Measurements from ENCODE around the gene IDNK.

Gene IDNK

GRCh38 chr9:83629433-83630104 lies 6.6 kb downstream of the IDNK start:
- Histone ChIP-seq H3K27ac (replicated peaks) (no peak overlapping the region), H3K27me3 (ENCODE audit: insufficient read depth, poor library complexity, severe bottlenecking) (no peaks in the 10 kb centered on the region), H3K4me3 (replicated peaks; ENCODE audit: insufficient read depth, low read length) (no peak overlapping the region)
- no peak for DNase-seq (ENCODE audit: low read depth in 1 of 2, low spot score in 1 of 2)
- TF ChIP-seq, protein P1, sequence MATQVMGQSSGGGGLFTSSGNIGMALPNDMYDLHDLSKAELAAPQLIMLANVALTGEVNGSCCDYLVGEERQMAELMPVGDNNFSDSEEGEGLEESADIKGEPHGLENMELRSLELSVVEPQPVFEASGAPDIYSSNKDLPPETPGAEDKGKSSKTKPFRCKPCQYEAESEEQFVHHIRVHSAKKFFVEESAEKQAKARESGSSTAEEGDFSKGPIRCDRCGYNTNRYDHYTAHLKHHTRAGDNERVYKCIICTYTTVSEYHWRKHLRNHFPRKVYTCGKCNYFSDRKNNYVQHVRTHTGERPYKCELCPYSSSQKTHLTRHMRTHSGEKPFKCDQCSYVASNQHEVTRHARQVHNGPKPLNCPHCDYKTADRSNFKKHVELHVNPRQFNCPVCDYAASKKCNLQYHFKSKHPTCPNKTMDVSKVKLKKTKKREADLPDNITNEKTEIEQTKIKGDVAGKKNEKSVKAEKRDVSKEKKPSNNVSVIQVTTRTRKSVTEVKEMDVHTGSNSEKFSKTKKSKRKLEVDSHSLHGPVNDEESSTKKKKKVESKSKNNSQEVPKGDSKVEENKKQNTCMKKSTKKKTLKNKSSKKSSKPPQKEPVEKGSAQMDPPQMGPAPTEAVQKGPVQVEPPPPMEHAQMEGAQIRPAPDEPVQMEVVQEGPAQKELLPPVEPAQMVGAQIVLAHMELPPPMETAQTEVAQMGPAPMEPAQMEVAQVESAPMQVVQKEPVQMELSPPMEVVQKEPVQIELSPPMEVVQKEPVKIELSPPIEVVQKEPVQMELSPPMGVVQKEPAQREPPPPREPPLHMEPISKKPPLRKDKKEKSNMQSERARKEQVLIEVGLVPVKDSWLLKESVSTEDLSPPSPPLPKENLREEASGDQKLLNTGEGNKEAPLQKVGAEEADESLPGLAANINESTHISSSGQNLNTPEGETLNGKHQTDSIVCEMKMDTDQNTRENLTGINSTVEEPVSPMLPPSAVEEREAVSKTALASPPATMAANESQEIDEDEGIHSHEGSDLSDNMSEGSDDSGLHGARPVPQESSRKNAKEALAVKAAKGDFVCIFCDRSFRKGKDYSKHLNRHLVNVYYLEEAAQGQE (IDR thresholded peaks at IDR 0.05; ENCODE audit: insufficient replicate concordance, low read depth), result no peak
- TF ChIP-seq SPI1 (IDR thresholded peaks at IDR 0.05; ENCODE audit: borderline replicate concordance, low read depth) (no peak), POLR2AphosphoS5 (IDR thresholded peaks at IDR 0.05; ENCODE audit: low read depth) (no peak), CTCF (IDR thresholded peaks at IDR 0.05; ENCODE audit: insufficient read depth, low read length) (no peak), GABPA (IDR thresholded peaks at IDR 0.05; ENCODE audit: low read depth) (no peak)

DNA sequence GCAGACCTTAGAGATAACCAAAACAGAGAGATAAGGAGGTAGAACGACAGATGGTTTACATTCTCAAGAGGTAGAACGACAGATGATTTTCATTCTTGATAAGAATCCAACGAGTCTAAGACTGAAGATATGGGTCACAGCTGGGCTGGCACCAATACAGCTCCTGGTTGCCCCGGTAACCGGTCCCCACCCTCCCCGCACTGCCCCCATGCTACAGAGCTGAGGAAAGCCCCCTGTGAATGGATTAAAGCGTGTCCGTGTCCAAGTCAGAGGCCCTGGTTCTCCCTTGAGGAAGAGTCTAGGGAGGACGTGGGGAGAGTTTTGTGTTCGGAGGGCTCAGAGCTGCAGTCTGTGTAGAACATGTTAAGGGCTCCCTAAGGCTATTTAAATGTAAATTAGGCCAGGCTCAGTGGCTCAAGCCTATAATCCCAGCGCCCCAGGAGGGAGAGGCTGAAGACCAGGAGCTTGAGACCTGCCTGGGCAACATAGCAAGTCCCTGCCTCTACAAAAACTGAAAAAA lies 8.1 kb downstream of the IDNK start:
- TF ChIP-seq GABPA (IDR thresholded peaks at IDR 0.05; ENCODE audit: low read depth), result no peak
- TF ChIP-seq POLR2AphosphoS5 (IDR thresholded peaks at IDR 0.05; ENCODE audit: low read depth), result no peak
- no peak for TF ChIP-seq CTCF (IDR thresholded peaks at IDR 0.05; ENCODE audit: insufficient read depth, low read length)
- TF ChIP-seq SPI1 (IDR thresholded peaks at IDR 0.05; ENCODE audit: borderline replicate concordance, low read depth), result no peak
- TF ChIP-seq, protein P1 (IDR thresholded peaks at IDR 0.05; ENCODE audit: insufficient replicate concordance, low read depth), result no peak
- no peak overlapping the region for H3K4me3 ChIP-seq (replicated peaks; ENCODE audit: insufficient read depth, low read length)
- H3K27ac ChIP-seq (replicated peaks), result no peak overlapping the region
- DNase-seq (ENCODE audit: low read depth in 1 of 2, low spot score in 1 of 2), result no peak
- H3K27me3 ChIP-seq (ENCODE audit: insufficient read depth, poor library complexity, severe bottlenecking), result no peaks in the 10 kb centered on the region

DNA sequence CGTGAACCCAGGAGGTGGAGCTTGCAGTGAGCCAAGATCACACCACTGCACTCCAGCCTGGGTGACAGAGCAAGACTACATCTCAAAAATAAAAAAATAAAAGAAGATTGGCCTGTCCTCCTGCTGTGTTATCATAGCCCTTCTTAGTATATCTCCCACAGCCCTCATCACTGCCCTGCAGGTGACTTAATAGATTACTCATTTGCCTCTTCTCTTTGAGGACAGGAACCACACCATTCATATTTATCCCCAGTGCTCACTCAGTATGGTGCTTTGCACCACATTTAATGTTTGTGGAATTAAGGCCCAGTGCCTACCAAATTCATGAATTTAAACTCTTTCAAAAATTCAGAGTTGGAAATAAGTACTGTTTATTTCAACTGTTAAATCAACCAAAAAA lies 10.3 kb downstream of the IDNK start:
- DNase-seq (ENCODE audit: low read depth in 1 of 2, low spot score in 1 of 2), result no peak
- H3K27me3 ChIP-seq (ENCODE audit: insufficient read depth, poor library complexity, severe bottlenecking), result no peaks in the 10 kb centered on the region
- TF ChIP-seq SPI1 (IDR thresholded peaks at IDR 0.05; ENCODE audit: borderline replicate concordance, low read depth), result no peak
- TF ChIP-seq GABPA (IDR thresholded peaks at IDR 0.05; ENCODE audit: low read depth), result no peak
- TF ChIP-seq CTCF (IDR thresholded peaks at IDR 0.05; ENCODE audit: insufficient read depth, low read length), result no peak
- TF ChIP-seq, protein P1 (IDR thresholded peaks at IDR 0.05; ENCODE audit: insufficient replicate concordance, low read depth), result no peak
- no peak for TF ChIP-seq POLR2AphosphoS5 (IDR thresholded peaks at IDR 0.05; ENCODE audit: low read depth)
- no peak overlapping the region for H3K27ac ChIP-seq (replicated peaks)
- H3K4me3 ChIP-seq (replicated peaks; ENCODE audit: insufficient read depth, low read length), result no peak overlapping the region

Measured in HL-60 (cell line).